SK-N-MC (cell line): ENCODE results near the gene CPLANE1.

ENCODE experiments used
- EZH2 ChIP-seq: fragments of 200-600 bp; sonication (generic); IDR thresholded peaks from one replicate; pipeline ENCODE4 v1.6.1; 2017; ENCODE audit warnings: antibody characterized with exemption
- FOXP2 ChIP-seq: optimal IDR thresholded peaks from 2 replicates; pipeline ENCODE3; 2011; ENCODE audit warnings: mild to moderate bottlenecking, moderate library complexity; ENCODE audit not compliant: insufficient read depth; ENCODE audit errors: extremely low read length, control extremely low read depth
- POLR2AphosphoS5 ChIP-seq: IDR thresholded peaks from 2 replicates; pipeline ENCODE4 v1.6.1; 2012; ENCODE audit warnings: mild to moderate bottlenecking, low read depth, low read length, borderline replicate concordance

DNA sequence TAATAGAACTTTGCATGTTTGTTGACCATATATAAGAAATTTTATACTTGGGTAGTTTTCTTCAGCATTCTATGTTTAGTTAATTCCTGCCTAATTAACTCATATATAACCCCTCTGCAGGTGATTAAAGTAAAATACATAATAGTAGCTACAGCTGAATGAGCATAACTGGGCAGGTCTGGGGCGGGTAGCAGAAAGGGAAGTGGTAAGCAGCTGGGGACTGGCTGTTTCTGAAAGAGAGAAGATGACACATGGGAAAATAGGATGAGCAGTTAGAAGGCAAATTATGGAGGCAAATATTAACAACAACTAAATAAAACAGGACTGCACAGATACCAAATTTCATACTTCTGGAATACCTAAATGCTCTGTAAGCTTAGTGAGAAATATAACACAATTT lies 128.1 kb downstream of the CPLANE1 start:
- TF ChIP-seq POLR2AphosphoS5: no peak
- TF ChIP-seq EZH2: no peak
- TF ChIP-seq FOXP2: no peak
